PFSK-1 (cell line): ENCODE results near the gene PCSK2.

Experiments
- FOXP2 ChIP-seq: optimal IDR thresholded peaks from 2 replicates; pipeline ENCODE3; 2011; ENCODE audit warnings: borderline replicate concordance, control low read depth, inconsistent platforms; ENCODE audit not compliant: insufficient read depth; ENCODE audit errors: extremely low read length, extremely low read depth
- POLR2AphosphoS5 ChIP-seq: IDR thresholded peaks from 2 replicates; pipeline ENCODE4 v1.6.1; 2012; ENCODE audit warnings: low read depth, mild to moderate bottlenecking, control low read depth, low read length, moderate library complexity
- SIN3A ChIP-seq: IDR thresholded peaks from 2 replicates; pipeline ENCODE4 v1.6.1; 2012; ENCODE audit warnings: mild to moderate bottlenecking, low read length, moderate library complexity, borderline replicate concordance; ENCODE audit not compliant: insufficient read depth
- TAF1 ChIP-seq: IDR thresholded peaks from 2 replicates; pipeline ENCODE4 v1.6.1; 2012; ENCODE audit warnings: low read length, control low read depth, borderline replicate concordance; ENCODE audit not compliant: insufficient read depth
- TF ChIP-seq, protein P1 (sequence below), 2 experiments: IDR thresholded peaks; 2 replicates each; pipeline versions ENCODE4 v1.6.1 to v1.8.0; 2011 to 2012; ENCODE audit warnings: low read depth in 2 of 2, low read length in 2 of 2, control low read depth in 1 of 2, inconsistent platforms in 1 of 2, mild to moderate bottlenecking in 1 of 2, moderate library complexity in 1 of 2; ENCODE audit not compliant: insufficient read depth in 1 of 2

Gene PCSK2

DNA sequence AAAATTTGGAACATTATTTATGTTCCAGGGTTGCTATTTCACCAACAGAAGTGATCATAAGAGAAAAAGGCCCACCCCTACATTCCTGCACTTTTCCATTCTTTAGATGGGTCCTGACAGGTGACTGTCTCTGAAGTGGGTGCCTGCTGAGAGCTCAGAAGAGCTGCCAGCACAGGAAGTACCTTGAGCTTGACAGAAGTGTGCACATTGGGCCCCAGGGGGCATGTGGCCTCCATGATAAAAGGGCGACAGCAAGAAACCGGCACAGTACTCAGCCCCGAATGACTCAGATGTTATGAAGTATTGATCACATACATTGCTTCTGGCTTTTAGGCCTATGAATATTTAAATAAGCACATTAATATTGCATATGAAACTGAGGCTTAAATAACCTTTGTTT lies 150.4 kb downstream of the PCSK2 start:
- TF ChIP-seq POLR2AphosphoS5: no peak
- TF ChIP-seq FOXP2: no peak
- TF ChIP-seq SIN3A: no peak
- no peak for TF ChIP-seq TAF1
- TF ChIP-seq, protein P1, sequence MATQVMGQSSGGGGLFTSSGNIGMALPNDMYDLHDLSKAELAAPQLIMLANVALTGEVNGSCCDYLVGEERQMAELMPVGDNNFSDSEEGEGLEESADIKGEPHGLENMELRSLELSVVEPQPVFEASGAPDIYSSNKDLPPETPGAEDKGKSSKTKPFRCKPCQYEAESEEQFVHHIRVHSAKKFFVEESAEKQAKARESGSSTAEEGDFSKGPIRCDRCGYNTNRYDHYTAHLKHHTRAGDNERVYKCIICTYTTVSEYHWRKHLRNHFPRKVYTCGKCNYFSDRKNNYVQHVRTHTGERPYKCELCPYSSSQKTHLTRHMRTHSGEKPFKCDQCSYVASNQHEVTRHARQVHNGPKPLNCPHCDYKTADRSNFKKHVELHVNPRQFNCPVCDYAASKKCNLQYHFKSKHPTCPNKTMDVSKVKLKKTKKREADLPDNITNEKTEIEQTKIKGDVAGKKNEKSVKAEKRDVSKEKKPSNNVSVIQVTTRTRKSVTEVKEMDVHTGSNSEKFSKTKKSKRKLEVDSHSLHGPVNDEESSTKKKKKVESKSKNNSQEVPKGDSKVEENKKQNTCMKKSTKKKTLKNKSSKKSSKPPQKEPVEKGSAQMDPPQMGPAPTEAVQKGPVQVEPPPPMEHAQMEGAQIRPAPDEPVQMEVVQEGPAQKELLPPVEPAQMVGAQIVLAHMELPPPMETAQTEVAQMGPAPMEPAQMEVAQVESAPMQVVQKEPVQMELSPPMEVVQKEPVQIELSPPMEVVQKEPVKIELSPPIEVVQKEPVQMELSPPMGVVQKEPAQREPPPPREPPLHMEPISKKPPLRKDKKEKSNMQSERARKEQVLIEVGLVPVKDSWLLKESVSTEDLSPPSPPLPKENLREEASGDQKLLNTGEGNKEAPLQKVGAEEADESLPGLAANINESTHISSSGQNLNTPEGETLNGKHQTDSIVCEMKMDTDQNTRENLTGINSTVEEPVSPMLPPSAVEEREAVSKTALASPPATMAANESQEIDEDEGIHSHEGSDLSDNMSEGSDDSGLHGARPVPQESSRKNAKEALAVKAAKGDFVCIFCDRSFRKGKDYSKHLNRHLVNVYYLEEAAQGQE (IDR thresholded peaks at IDR 0.05; ENCODE audit: insufficient read depth in 1 of 2, low read depth in 2 of 2, low read length in 2 of 2): no peak

GRCh38 chr20:17379651-17380050 lies 152.8 kb downstream of the PCSK2 start:
- TF ChIP-seq POLR2AphosphoS5 (no peak), FOXP2 (no peak), TAF1 (no peak), SIN3A (no peak)
- TF ChIP-seq, protein P1 (IDR thresholded peaks at IDR 0.05; ENCODE audit: insufficient read depth in 1 of 2, low read depth in 2 of 2, low read length in 2 of 2): no peak

- TF ChIP-seq POLR2AphosphoS5: no peak
- TF ChIP-seq FOXP2: no peak
Measured at GRCh38 chr20:17380801-17381200, 154.0 kb downstream of the PCSK2 start.

- TF ChIP-seq POLR2AphosphoS5 (no peak), TAF1 (no peak), FOXP2 (no peak), SIN3A (no peak)
- TF ChIP-seq, protein P1 (IDR thresholded peaks at IDR 0.05; ENCODE audit: insufficient read depth in 1 of 2, low read depth in 2 of 2, low read length in 2 of 2): no peak
Measured at GRCh38 chr20:17381724-17382123, 154.9 kb downstream of the PCSK2 start.

GRCh38 chr20:17385798-17386197 lies 159.0 kb downstream of the PCSK2 start:
- TF ChIP-seq TAF1 (no peak), SIN3A (no peak), POLR2AphosphoS5 (no peak), FOXP2 (no peak)
- TF ChIP-seq, protein P1 (IDR thresholded peaks at IDR 0.05; ENCODE audit: insufficient read depth in 1 of 2, low read depth in 2 of 2, low read length in 2 of 2): no peak
